A549 (cell line): ENCODE data around the gene UTP15. TPM values are rescaled to one million over a fixed set of nuclear protein-coding genes. Genes with fewer than 3 reads are reported as not detected.

Source experiments
- ATAC-seq, 2 experiments: fragments of 200-7000 bp in 1 of 2; fragments of >200 bp in 1 of 2; cut with Nextera tagmentation in 1 of 2; cut with Tn5 transposase in 1 of 2; 3 replicates each; pipeline versions ENCODE4 v1.8.0 to v1.9.1; 2018 to 2020; ENCODE audit warnings: mild to moderate bottlenecking in 1 of 2, moderate library complexity in 1 of 2
- CTCF ChIA-PET: fragments of 300-600 bp; sonication (Branson Sonifier 250); formaldehyde crosslinking; extraction: SDS; loops from one replicate; lab custom pipeline; 2021; ENCODE audit warnings: antibody characterized with exemption, inconsistent platforms; lab: Yijun Ruan, JAX
- POLR2A ChIA-PET: fragments of 350-600 bp; formaldehyde crosslinking; extraction: SDS; loops from one replicate; lab custom pipeline; 2021; ENCODE audit warnings: antibody characterized with exemption, inconsistent platforms; lab: Yijun Ruan, JAX
- DNase-seq, 2 experiments: peaks; one replicate each; pipeline versions ENCODE4 v3.0.0 to v3.0.0-alpha.2; 2011 to 2016; ENCODE audit warnings: low read depth in 1 of 2, low spot score in 1 of 2
- FAIRE-seq: peaks from 2 replicates; lab custom pipeline; 2011; peaks lifted over from hg19 to GRCh38; lab: Jason Lieb, UNC
- H3K27ac ChIP-seq, 2 experiments: fragments of >200 bp; sonication (Bioruptor Twin); formaldehyde crosslinking; 3 replicates each; pipeline ENCODE4 v1.5.1; 2016 to 2017
- H3K4me1 ChIP-seq: fragments of >200 bp; sonication (Bioruptor Twin); formaldehyde crosslinking; 3 replicates; pipeline ENCODE4 v1.6.1; 2016
- H3K4me2 ChIP-seq: fragments of >200 bp; sonication (Bioruptor Twin); formaldehyde crosslinking; 3 replicates; pipeline ENCODE4 v1.6.1; 2016
- H3K4me3 ChIP-seq: fragments of >200 bp; sonication (Bioruptor Twin); formaldehyde crosslinking; 3 replicates; pipeline ENCODE4 v1.5.1; 2016
- H3K9me3 ChIP-seq: fragments of >200 bp; sonication (Bioruptor Twin); formaldehyde crosslinking; 3 replicates; pipeline ENCODE4 v1.6.1; 2016
- BHLHE40 ChIP-seq: IDR thresholded peaks from 2 replicates; pipeline ENCODE4 v1.6.1; 2012; ENCODE audit warnings: low read depth, low read length, inconsistent platforms
- CBX2 ChIP-seq: fragments of 200-600 bp; sonication (generic); IDR thresholded peaks from 2 replicates; pipeline ENCODE4 v1.6.1; 2016; ENCODE audit warnings: low read depth, mild to moderate bottlenecking, borderline replicate concordance
- CHD2 ChIP-seq: fragments of 150-350 bp; IDR thresholded peaks from 2 replicates; pipeline ENCODE4 v1.6.1; 2014; ENCODE audit warnings: low read length; ENCODE audit not compliant: partially characterized antibody
- FOSL2 ChIP-seq, 2 experiments: fragments of 450-650 bp in 1 of 2; fragments of >200 bp in 1 of 2; sonication (Bioruptor Twin) in 1 of 2; formaldehyde crosslinking; IDR thresholded peaks; 2 replicates each; pipeline versions ENCODE4 v1.5.0 to v1.6.1; 2016 to 2020; ENCODE audit warnings: mild to moderate bottlenecking in 1 of 2, moderate library complexity in 1 of 2
- GATA3 ChIP-seq: IDR thresholded peaks from 2 replicates; pipeline ENCODE4 v1.6.1; 2012; ENCODE audit warnings: borderline replicate concordance
- HOXA7 ChIP-seq: fragments of 250-450 bp; sonication (Bioruptor Pico); IDR thresholded peaks from 2 replicates; pipeline ENCODE4 v1.5.0; 2020; ENCODE audit warnings: mild to moderate bottlenecking, moderate library complexity
- HOXB13 ChIP-seq: fragments of 250-450 bp; sonication (Bioruptor Pico); IDR thresholded peaks from 2 replicates; pipeline ENCODE4 v1.5.0; 2020; ENCODE audit warnings: low read depth, mild to moderate bottlenecking, moderate library complexity
- HOXB5 ChIP-seq: fragments of 250-450 bp; sonication (Bioruptor Pico); IDR thresholded peaks from 2 replicates; pipeline ENCODE4 v1.5.0; 2020; ENCODE audit warnings: mild to moderate bottlenecking, moderate library complexity
- JUNB ChIP-seq: fragments of >200 bp; sonication (Bioruptor Twin); formaldehyde crosslinking; IDR thresholded peaks from 2 replicates; pipeline ENCODE4 v1.6.1; 2016
- KDM1A ChIP-seq: fragments of 200-600 bp; sonication (generic); IDR thresholded peaks from 2 replicates; pipeline ENCODE4 v1.6.1; 2016; ENCODE audit warnings: low read depth, mild to moderate bottlenecking
- KDM5A ChIP-seq: fragments of 200-600 bp; sonication (generic); IDR thresholded peaks from 2 replicates; pipeline ENCODE4 v1.6.1; 2016; ENCODE audit warnings: antibody characterized with exemption, mild to moderate bottlenecking
- MAFK ChIP-seq: fragments of 450-650 bp; IDR thresholded peaks from 2 replicates; pipeline ENCODE4 v1.6.1; 2014; ENCODE audit not compliant: partially characterized antibody
- MAZ ChIP-seq: fragments of 150-350 bp; IDR thresholded peaks from 2 replicates; pipeline ENCODE4 v1.6.1; 2014; ENCODE audit warnings: antibody characterized with exemption, low read depth, low read length, borderline replicate concordance
- NFE2L2 ChIP-seq: fragments of 150-350 bp; conservative IDR thresholded peaks from 2 replicates; pipeline ENCODE4 v1.6.1; 2014; ENCODE audit warnings: low read length
- NR3C1 ChIP-seq: fragments of >200 bp; sonication (Bioruptor Twin); formaldehyde crosslinking; IDR thresholded peaks from 3 replicates; pipeline ENCODE4 v1.6.1; 2017
- PHF8 ChIP-seq: fragments of 200-600 bp; sonication (generic); IDR thresholded peaks from 2 replicates; pipeline ENCODE4 v1.6.1; 2016; ENCODE audit warnings: low read depth, mild to moderate bottlenecking, antibody characterized with exemption, moderate library complexity, borderline replicate concordance
- RAD21 ChIP-seq, 2 experiments: fragments of >200 bp in 1 of 2; sonication (Bioruptor Twin) in 1 of 2; formaldehyde crosslinking in 1 of 2; IDR thresholded peaks in 1 of 2; conservative IDR thresholded peaks in 1 of 2; 2 replicates in 1 of 2; 3 replicates in 1 of 2; pipeline ENCODE4 v1.6.1; 2012 to 2018; ENCODE audit warnings: inconsistent platforms in 1 of 2
- RFX5 ChIP-seq: fragments of 450-650 bp; IDR thresholded peaks from 2 replicates; pipeline ENCODE4 v1.7.1; 2014; ENCODE audit warnings: antibody characterized with exemption, mild to moderate bottlenecking, moderate library complexity
- RNF2 ChIP-seq: fragments of 200-600 bp; sonication (generic); IDR thresholded peaks from 2 replicates; pipeline ENCODE4 v1.6.1; 2016; ENCODE audit warnings: low read depth, mild to moderate bottlenecking, antibody characterized with exemption, moderate library complexity, borderline replicate concordance
- SREBF2 ChIP-seq: fragments of 450-650 bp; IDR thresholded peaks from 2 replicates; pipeline ENCODE4 v1.6.1; 2014; ENCODE audit warnings: mild to moderate bottlenecking, moderate library complexity
- ZNF302 ChIP-seq: fragments of 250-450 bp; sonication (Bioruptor Pico); IDR thresholded peaks from 2 replicates; pipeline ENCODE4 v1.9.0; 2021; ENCODE audit warnings: inconsistent platforms, mild to moderate bottlenecking, moderate library complexity
- WGBS: methylation state at CpG from one replicate; pipeline ENCODE4 v1.1.6; 2017; ENCODE audit errors: missing lambda C conversion rate; 5-methylcytosine and 5-hydroxymethylcytosine counted together
- polyA plus RNA-seq, 4 experiments: library from polyadenylated mRNA; depleted of rRNA in 3 of 4; stranded (reverse); fragments of >200 nt; fragmentation: RNase III in 1 of 4; extraction: RNeasy Plus Mini Kit Qiagen cat#74134 plus additional on column Dnase treatment in 1 of 4; gene quantifications; 2 replicates in 3 of 4; 3 replicates in 1 of 4; pipeline ENCODE4 v1.2.3, GENCODE V29; 2011 to 2017
- TF ChIP-seq, protein P1 (sequence below): fragments of 200-600 bp; sonication (generic); IDR thresholded peaks from 2 replicates; pipeline ENCODE4 v1.6.1; 2016; ENCODE audit warnings: antibody characterized with exemption, mild to moderate bottlenecking, moderate library complexity
- TF ChIP-seq, protein P2 (sequence below): fragments of >200 bp; sonication (Bioruptor Twin); formaldehyde crosslinking; IDR thresholded peaks from 3 replicates; pipeline ENCODE4 v1.5.1; 2016
- TF ChIP-seq, protein P3 (sequence below): fragments of 250-450 bp; sonication (Bioruptor Pico); IDR thresholded peaks from 2 replicates; pipeline ENCODE4 v1.5.0; 2020; ENCODE audit warnings: low read depth, mild to moderate bottlenecking, moderate library complexity
- TF ChIP-seq, protein P4 (sequence below): fragments of 150-350 bp; IDR thresholded peaks from 2 replicates; pipeline ENCODE4 v1.6.1; 2014; ENCODE audit warnings: low read depth, mild to moderate bottlenecking, low read length

UTP15 gene
- polyA plus RNA-seq, 2 of the 4 experiments (the other 2 are of a cell fraction): 21.6 to 44.0 TPM

DNA sequence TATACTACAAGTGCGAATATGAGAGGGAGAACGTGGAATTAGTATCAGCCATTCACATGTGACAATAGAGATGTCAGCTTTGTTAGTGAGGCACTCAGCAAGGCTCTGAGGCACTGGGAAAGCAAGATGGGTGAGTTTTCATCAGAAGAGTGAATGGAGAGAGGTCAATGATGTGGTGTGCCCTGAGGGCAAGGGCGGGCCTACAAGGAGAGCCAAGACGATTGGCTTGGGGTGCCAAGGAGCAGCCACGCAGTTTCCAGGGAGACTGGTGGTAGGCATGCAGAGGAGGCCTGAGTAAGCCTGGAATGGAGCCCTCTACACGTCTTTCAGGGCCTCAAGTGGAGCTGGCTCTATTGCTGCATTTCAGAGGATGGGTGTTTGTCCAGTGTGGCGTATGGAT, 42.6 kb upstream of the UTP15 start:
- WGBS: 77% methylated on average over 7 of the region's 7 CpGs
- Histone ChIP-seq H3K4me2 (no peak overlapping the region), H3K27ac (no peak overlapping the region), H3K4me3 (no peak overlapping the region), H3K9me3 (no peaks in the 10 kb centered on the region), H3K4me1 (no peaks in the 10 kb centered on the region; the same call in 2 of the 3 replicates)
- ATAC-seq: no peak
- FAIRE-seq: no peak
- TF ChIP-seq HOXB13 (CRISPR knock-in tag): no peak
- TF ChIP-seq CHD2: no peak
- TF ChIP-seq FOSL2 (IDR thresholded peaks at IDR 0.05): no peak
- no peak for TF ChIP-seq FOSL2 (CRISPR knock-in tag; IDR thresholded peaks at IDR 0.05)
- TF ChIP-seq BHLHE40: no peak
- TF ChIP-seq, protein P1, sequence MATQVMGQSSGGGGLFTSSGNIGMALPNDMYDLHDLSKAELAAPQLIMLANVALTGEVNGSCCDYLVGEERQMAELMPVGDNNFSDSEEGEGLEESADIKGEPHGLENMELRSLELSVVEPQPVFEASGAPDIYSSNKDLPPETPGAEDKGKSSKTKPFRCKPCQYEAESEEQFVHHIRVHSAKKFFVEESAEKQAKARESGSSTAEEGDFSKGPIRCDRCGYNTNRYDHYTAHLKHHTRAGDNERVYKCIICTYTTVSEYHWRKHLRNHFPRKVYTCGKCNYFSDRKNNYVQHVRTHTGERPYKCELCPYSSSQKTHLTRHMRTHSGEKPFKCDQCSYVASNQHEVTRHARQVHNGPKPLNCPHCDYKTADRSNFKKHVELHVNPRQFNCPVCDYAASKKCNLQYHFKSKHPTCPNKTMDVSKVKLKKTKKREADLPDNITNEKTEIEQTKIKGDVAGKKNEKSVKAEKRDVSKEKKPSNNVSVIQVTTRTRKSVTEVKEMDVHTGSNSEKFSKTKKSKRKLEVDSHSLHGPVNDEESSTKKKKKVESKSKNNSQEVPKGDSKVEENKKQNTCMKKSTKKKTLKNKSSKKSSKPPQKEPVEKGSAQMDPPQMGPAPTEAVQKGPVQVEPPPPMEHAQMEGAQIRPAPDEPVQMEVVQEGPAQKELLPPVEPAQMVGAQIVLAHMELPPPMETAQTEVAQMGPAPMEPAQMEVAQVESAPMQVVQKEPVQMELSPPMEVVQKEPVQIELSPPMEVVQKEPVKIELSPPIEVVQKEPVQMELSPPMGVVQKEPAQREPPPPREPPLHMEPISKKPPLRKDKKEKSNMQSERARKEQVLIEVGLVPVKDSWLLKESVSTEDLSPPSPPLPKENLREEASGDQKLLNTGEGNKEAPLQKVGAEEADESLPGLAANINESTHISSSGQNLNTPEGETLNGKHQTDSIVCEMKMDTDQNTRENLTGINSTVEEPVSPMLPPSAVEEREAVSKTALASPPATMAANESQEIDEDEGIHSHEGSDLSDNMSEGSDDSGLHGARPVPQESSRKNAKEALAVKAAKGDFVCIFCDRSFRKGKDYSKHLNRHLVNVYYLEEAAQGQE: no peak
- DNase-seq: no peak
- POLR2A ChIA-PET: no interaction called here
- CTCF ChIA-PET: interaction anchor here (1.1 to 10.6 kb wide), 2 partner anchors 16 to 26 kb away, joined by 3 to 193 read pairs; no protein-coding TSS in a partner anchor

DNA sequence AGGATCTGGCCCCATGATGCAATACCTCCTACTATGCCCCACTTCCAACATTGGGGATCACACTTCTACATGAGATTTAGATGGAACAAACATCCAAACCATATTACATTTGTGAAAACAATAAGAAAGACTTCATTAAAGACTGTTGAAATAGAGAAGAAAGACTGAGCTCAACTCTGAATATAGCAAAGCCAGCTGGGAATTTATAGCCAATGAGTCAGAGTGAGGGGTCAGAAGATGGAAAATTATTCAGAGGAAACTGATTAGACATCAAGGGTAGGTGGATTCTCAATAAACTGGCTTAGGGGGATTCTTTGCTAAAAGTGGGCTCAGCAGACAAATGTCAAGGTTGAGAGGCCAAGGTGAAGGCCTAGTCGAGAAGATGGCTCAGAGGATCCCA, 41.7 kb upstream of the UTP15 start:
- CTCF ChIA-PET: interaction anchor here (0.6 to 10.6 kb wide), 6 partner anchors 10 to 1132 kb away, joined by 3 to 193 read pairs (median 4); no protein-coding TSS in a partner anchor
- Histone ChIP-seq H3K4me1 (no peaks in the 10 kb centered on the region; the same call in 2 of the 3 replicates), H3K4me3 (no peak overlapping the region), H3K27ac (no peak overlapping the region), H3K9me3 (no peaks in the 10 kb centered on the region), H3K4me2 (no peak overlapping the region)
- 57% methylated on average over 1 of the region's 1 CpG for WGBS
- no peak for ATAC-seq
- FAIRE-seq: no peak
- TF ChIP-seq, protein P2, sequence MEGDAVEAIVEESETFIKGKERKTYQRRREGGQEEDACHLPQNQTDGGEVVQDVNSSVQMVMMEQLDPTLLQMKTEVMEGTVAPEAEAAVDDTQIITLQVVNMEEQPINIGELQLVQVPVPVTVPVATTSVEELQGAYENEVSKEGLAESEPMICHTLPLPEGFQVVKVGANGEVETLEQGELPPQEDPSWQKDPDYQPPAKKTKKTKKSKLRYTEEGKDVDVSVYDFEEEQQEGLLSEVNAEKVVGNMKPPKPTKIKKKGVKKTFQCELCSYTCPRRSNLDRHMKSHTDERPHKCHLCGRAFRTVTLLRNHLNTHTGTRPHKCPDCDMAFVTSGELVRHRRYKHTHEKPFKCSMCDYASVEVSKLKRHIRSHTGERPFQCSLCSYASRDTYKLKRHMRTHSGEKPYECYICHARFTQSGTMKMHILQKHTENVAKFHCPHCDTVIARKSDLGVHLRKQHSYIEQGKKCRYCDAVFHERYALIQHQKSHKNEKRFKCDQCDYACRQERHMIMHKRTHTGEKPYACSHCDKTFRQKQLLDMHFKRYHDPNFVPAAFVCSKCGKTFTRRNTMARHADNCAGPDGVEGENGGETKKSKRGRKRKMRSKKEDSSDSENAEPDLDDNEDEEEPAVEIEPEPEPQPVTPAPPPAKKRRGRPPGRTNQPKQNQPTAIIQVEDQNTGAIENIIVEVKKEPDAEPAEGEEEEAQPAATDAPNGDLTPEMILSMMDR: no peak
- no peak for TF ChIP-seq KDM5A
- no peak for TF ChIP-seq HOXA7 (CRISPR knock-in tag)
- no peak for TF ChIP-seq PHF8
- TF ChIP-seq MAZ: no peak
- no peak for TF ChIP-seq CBX2
- TF ChIP-seq NR3C1: no peak
- no peak for DNase-seq
- POLR2A ChIA-PET: no interaction called here

DNA sequence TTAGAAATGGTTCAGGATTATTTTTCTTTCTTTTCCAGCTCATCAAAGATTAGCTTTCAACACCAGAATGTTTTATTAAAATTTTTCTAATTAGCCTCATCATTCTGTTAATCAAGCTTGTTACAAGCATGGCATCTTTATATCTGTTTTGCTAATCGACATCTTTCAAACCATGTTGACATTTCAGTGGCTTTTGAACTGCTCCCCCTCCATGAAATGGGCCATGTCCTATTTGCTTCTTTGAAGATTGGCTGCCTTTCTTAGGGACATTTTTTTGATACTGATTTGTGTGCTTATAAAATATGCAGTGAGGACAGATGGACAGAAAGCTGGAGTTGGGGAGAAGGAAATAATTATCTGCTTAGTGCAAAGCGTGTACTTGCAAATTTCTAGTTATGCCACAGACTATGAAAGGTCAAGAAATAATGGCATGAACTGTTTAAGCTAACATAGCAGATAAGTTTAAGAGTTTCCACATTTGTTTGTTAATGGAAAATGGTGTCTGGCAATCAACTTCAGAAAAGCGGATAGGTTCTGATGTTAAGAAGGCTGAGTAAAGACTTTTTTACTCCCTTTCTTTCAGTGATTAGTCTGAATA, 39.8 kb upstream of the UTP15 start:
- WGBS: 62% methylated on average over 3 of the region's 3 CpGs
- CTCF ChIA-PET: interaction anchor here (1.2 to 4.2 kb wide), 5 partner anchors 10 to 28 kb away, joined by 3 to 49 read pairs (median 5); partner anchors contain the start of gene BTF3
- POLR2A ChIA-PET: no interaction called here
- no peak overlapping the region for H3K4me3 ChIP-seq
- H3K27ac ChIP-seq: no peak overlapping the region
- H3K4me1 ChIP-seq: no peaks in the 10 kb centered on the region
- ATAC-seq (no peak), DNase-seq (no peak), FAIRE-seq (no peak)
- TF ChIP-seq BHLHE40 (no peak), KDM5A (no peak), FOSL2 (IDR thresholded peaks at IDR 0.05) (no peak), FOSL2 (CRISPR knock-in tag; IDR thresholded peaks at IDR 0.05) (no peak), RAD21 (conservative IDR thresholded peaks at IDR 0.05 in 1 of 2, IDR thresholded peaks at IDR 0.05 in 1 of 2) (no peak), CHD2 (no peak), KDM1A (no peak), NFE2L2 (no peak), HOXB5 (no peak), RFX5 (no peak), GATA3 (no peak), RNF2 (no peak), SREBF2 (no peak), PHF8 (no peak), ZNF302 (CRISPR knock-in tag) (no peak), MAFK (no peak), JUNB (no peak), CBX2 (no peak)
- TF ChIP-seq, protein P3, sequence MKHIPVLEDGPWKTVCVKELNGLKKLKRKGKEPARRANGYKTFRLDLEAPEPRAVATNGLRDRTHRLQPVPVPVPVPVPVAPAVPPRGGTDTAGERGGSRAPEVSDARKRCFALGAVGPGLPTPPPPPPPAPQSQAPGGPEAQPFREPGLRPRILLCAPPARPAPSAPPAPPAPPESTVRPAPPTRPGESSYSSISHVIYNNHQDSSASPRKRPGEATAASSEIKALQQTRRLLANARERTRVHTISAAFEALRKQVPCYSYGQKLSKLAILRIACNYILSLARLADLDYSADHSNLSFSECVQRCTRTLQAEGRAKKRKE: no peak
- TF ChIP-seq, protein P4, sequence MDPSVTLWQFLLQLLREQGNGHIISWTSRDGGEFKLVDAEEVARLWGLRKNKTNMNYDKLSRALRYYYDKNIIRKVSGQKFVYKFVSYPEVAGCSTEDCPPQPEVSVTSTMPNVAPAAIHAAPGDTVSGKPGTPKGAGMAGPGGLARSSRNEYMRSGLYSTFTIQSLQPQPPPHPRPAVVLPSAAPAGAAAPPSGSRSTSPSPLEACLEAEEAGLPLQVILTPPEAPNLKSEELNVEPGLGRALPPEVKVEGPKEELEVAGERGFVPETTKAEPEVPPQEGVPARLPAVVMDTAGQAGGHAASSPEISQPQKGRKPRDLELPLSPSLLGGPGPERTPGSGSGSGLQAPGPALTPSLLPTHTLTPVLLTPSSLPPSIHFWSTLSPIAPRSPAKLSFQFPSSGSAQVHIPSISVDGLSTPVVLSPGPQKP: no peak
- no peak overlapping the region for H3K4me2 ChIP-seq
- no peaks in the 10 kb centered on the region for H3K9me3 ChIP-seq
